GM12878 (cell line): Measurements from ENCODE around the gene SP1. TPM values are rescaled to one million over a fixed set of nuclear protein-coding genes. Genes with fewer than 3 reads are reported as not detected.
A peak's percentile ranks its signal among the peaks of the same experiment; 100 is the strongest.

Source experiments
- BACH1 ChIP-seq: fragments of 450-650 bp; IDR thresholded peaks from 2 replicates; pipeline ENCODE4 v1.6.1; 2017; ENCODE audit warnings: mild to moderate bottlenecking, borderline replicate concordance
- BCL11A ChIP-seq: IDR thresholded peaks from 2 replicates; pipeline ENCODE4 v1.6.1; 2011; ENCODE audit warnings: low read depth, low read length
- BHLHE40 ChIP-seq, 2 experiments: fragments of 450-650 bp in 1 of 2; IDR thresholded peaks; 2 replicates each; pipeline ENCODE4 v1.6.1; 2011 to 2017; ENCODE audit warnings: low read depth in 2 of 2, borderline replicate concordance in 1 of 2, improper control_type of control experiment in 1 of 2, low read length in 1 of 2, mild to moderate bottlenecking in 1 of 2
- BMI1 ChIP-seq: fragments of 450-650 bp; IDR thresholded peaks from 2 replicates; pipeline ENCODE4 v1.6.1; 2016; ENCODE audit warnings: mild to moderate bottlenecking, moderate library complexity, borderline replicate concordance
- CBFB ChIP-seq: IDR thresholded peaks from 2 replicates; pipeline ENCODE4 v1.6.1; 2016; ENCODE audit warnings: antibody characterized with exemption, low read depth
- CREM ChIP-seq: IDR thresholded peaks from 2 replicates; pipeline ENCODE4 v1.6.1; 2014; ENCODE audit warnings: antibody characterized with exemption, low read depth
- HCFC1 ChIP-seq: fragments of 150-350 bp; IDR thresholded peaks from 2 replicates; pipeline ENCODE4 v1.6.1; 2014; ENCODE audit warnings: low read length
- HDGF ChIP-seq: fragments of 450-650 bp; IDR thresholded peaks from 2 replicates; pipeline ENCODE4 v1.6.1; 2016; ENCODE audit warnings: antibody characterized with exemption
- JUNB ChIP-seq: IDR thresholded peaks from 2 replicates; pipeline ENCODE4 v1.6.1; 2016; ENCODE audit warnings: antibody characterized with exemption, mild to moderate bottlenecking
- KAT2A ChIP-seq: conservative IDR thresholded peaks from 2 replicates; pipeline ENCODE4 v1.6.1; 2011; ENCODE audit warnings: low read depth, low read length; ENCODE audit not compliant: control insufficient read depth
- LARP7 ChIP-seq: fragments of 450-650 bp; IDR thresholded peaks from 2 replicates; pipeline ENCODE4 v1.6.1; 2017; ENCODE audit warnings: mild to moderate bottlenecking
- MEF2B ChIP-seq: fragments of 450-650 bp; IDR thresholded peaks from 2 replicates; pipeline ENCODE4 v1.6.1; 2018; ENCODE audit warnings: mild to moderate bottlenecking, moderate library complexity; ENCODE audit not compliant: partially characterized antibody, poor library complexity, severe bottlenecking
- NR2F1 ChIP-seq: fragments of 450-650 bp; conservative IDR thresholded peaks from 2 replicates; pipeline ENCODE4 v1.6.1; 2017; ENCODE audit warnings: mild to moderate bottlenecking
- PRDM15 ChIP-seq: fragments of 450-650 bp; formaldehyde crosslinking; IDR thresholded peaks from 2 replicates; pipeline ENCODE4 v1.4.0; 2020; ENCODE audit warnings: mild to moderate bottlenecking, moderate library complexity
- SPI1 ChIP-seq: IDR thresholded peaks from 2 replicates; pipeline ENCODE4 v1.6.1; 2011; ENCODE audit warnings: low read depth, mild to moderate bottlenecking, low read length, moderate library complexity, borderline replicate concordance; ENCODE audit not compliant: insufficient read depth
- YY1 ChIP-seq: IDR thresholded peaks from 2 replicates; pipeline ENCODE4 v1.6.1; 2011; ENCODE audit warnings: low read depth, mild to moderate bottlenecking, low read length
- polyA plus RNA-seq, 11 experiments: library from polyadenylated mRNA; depleted of rRNA in 4 of 11; unstranded in 6 of 11; stranded (reverse) in 5 of 11; fragments of >200 nt; fragmentation: Nextera tagmentation in 4 of 11; fragmentation: Illumina TruSeq in 1 of 11; extraction: Ambion mirVana in 4 of 11; extraction: Trizol in 1 of 11; gene quantifications; 1 replicate in 1 of 11; 2 replicates in 10 of 11; pipeline versions ENCODE4 v1.2.1 to v1.2.3, GENCODE V29; 2011 to 2016; ENCODE audit warnings: inconsistent platforms in 2 of 11, missing spikeins in 2 of 11, low read depth in 1 of 11
- total RNA-seq, 4 experiments: library from RNA; depleted of rRNA in 3 of 4; stranded (reverse); fragments of >200 nt in 3 of 4; fragmentation: Illumina TruSeq in 1 of 4; extraction: Trizol in 1 of 4; gene quantifications; 2 replicates each; pipeline versions ENCODE4 v1.2.1 to v1.2.3, GENCODE V29; 2013 to 2021
- TF ChIP-seq, protein P1 (sequence below): fragments of 450-650 bp; formaldehyde crosslinking; IDR thresholded peaks from 2 replicates; pipeline ENCODE4 v1.5.0; 2022; ENCODE audit warnings: mild to moderate bottlenecking, missing genetic modification characterization
- TF ChIP-seq, protein P2 (sequence below): fragments of 450-650 bp; IDR thresholded peaks from 2 replicates; pipeline ENCODE4 v1.6.1; 2017; ENCODE audit warnings: mild to moderate bottlenecking, moderate library complexity
- TF ChIP-seq, protein P3 (sequence below): IDR thresholded peaks from 2 replicates; pipeline ENCODE4 v1.6.1; 2012; ENCODE audit warnings: low read depth, low read length, improper control_type of control experiment

The SP1 gene
- total and polyA plus RNA-seq, 10 of the 15 experiments (the other 5 are each of a cell fraction or from before 2014, with no cell fraction given) = 3.3 to 52.0 (median 25.2) TPM

DNA sequence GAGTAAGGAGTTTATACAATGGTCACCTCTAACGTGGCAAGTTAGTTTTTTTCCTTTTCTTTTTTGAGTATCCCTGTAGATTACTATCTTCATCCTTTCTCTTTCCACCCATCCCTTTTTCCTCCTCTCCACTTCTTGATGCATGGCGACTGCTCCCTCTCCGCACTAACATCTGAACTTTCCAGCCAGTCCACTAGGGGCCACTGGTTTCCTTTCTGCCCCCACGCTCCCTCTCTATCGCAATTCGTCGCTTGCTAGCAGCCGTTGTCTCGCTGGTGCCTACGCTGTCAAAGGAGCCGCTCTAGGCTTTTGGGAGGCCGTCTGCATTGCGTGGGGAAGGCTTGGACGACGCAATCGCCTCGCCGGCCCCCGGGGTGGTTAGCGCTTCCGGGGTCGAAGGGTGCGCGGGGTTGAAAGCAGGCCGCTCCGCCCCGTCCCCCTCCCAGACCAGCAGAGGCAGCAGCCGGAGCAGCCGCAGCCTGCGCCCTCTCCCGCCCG is 71.7 kb downstream of the SP1 start, which contains the start of gene PCBP2 (continued):
- no peak for TF ChIP-seq PRDM15
- TF ChIP-seq HDGF = peak; percentile 98
- peak; percentile 85; the same call in 1 of the 2 replicates for TF ChIP-seq BACH1
- TF ChIP-seq LARP7 = no peak
- TF ChIP-seq, protein P1, sequence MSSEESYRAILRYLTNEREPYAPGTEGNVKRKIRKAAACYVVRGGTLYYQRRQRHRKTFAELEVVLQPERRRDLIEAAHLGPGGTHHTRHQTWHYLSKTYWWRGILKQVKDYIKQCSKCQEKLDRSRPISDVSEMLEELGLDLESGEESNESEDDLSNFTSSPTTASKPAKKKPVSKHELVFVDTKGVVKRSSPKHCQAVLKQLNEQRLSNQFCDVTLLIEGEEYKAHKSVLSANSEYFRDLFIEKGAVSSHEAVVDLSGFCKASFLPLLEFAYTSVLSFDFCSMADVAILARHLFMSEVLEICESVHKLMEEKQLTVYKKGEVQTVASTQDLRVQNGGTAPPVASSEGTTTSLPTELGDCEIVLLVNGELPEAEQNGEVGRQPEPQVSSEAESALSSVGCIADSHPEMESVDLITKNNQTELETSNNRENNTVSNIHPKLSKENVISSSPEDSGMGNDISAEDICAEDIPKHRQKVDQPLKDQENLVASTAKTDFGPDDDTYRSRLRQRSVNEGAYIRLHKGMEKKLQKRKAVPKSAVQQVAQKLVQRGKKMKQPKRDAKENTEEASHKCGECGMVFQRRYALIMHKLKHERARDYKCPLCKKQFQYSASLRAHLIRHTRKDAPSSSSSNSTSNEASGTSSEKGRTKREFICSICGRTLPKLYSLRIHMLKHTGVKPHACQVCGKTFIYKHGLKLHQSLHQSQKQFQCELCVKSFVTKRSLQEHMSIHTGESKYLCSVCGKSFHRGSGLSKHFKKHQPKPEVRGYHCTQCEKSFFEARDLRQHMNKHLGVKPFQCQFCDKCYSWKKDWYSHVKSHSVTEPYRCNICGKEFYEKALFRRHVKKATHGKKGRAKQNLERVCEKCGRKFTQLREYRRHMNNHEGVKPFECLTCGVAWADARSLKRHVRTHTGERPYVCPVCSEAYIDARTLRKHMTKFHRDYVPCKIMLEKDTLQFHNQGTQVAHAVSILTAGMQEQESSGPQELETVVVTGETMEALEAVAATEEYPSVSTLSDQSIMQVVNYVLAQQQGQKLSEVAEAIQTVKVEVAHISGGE (CRISPR knock-in tag) = peak; percentile 38; the same call in 1 of the 2 replicates
- peak; percentile 87 for TF ChIP-seq HCFC1
- no peak for TF ChIP-seq SPI1
- TF ChIP-seq MEF2B = no peak
- TF ChIP-seq NR2F1 = no peak
- 0 out of 2 replicates have a peak, but pooled peaks have one; percentile 32 for TF ChIP-seq CBFB
- no peak for TF ChIP-seq BMI1
- TF ChIP-seq, protein P2, sequence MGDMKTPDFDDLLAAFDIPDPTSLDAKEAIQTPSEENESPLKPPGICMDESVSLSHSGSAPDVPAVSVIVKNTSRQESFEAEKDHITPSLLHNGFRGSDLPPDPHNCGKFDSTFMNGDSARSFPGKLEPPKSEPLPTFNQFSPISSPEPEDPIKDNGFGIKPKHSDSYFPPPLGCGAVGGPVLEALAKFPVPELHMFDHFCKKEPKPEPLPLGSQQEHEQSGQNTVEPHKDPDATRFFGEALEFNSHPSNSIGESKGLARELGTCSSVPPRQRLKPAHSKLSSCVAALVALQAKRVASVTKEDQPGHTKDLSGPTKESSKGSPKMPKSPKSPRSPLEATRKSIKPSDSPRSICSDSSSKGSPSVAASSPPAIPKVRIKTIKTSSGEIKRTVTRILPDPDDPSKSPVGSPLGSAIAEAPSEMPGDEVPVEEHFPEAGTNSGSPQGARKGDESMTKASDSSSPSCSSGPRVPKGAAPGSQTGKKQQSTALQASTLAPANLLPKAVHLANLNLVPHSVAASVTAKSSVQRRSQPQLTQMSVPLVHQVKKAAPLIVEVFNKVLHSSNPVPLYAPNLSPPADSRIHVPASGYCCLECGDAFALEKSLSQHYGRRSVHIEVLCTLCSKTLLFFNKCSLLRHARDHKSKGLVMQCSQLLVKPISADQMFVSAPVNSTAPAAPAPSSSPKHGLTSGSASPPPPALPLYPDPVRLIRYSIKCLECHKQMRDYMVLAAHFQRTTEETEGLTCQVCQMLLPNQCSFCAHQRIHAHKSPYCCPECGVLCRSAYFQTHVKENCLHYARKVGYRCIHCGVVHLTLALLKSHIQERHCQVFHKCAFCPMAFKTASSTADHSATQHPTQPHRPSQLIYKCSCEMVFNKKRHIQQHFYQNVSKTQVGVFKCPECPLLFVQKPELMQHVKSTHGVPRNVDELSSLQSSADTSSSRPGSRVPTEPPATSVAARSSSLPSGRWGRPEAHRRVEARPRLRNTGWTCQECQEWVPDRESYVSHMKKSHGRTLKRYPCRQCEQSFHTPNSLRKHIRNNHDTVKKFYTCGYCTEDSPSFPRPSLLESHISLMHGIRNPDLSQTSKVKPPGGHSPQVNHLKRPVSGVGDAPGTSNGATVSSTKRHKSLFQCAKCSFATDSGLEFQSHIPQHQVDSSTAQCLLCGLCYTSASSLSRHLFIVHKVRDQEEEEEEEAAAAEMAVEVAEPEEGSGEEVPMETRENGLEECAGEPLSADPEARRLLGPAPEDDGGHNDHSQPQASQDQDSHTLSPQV = 0 out of 2 replicates have a peak, but pooled peaks have one; percentile 41
- TF ChIP-seq BHLHE40 (IDR thresholded peaks at IDR 0.05; ENCODE audit: borderline replicate concordance in 1 of 2, low read depth in 2 of 2, low read length in 1 of 2) = peak; percentile 47 to 55; a peak in 2 of 4 replicates
- TF ChIP-seq YY1 = peak; percentile 86
- no peak for TF ChIP-seq KAT2A
- no peak; the same call in 1 of the 2 replicates for TF ChIP-seq JUNB
- peak; percentile 98 for TF ChIP-seq CREM
- TF ChIP-seq, protein P3, sequence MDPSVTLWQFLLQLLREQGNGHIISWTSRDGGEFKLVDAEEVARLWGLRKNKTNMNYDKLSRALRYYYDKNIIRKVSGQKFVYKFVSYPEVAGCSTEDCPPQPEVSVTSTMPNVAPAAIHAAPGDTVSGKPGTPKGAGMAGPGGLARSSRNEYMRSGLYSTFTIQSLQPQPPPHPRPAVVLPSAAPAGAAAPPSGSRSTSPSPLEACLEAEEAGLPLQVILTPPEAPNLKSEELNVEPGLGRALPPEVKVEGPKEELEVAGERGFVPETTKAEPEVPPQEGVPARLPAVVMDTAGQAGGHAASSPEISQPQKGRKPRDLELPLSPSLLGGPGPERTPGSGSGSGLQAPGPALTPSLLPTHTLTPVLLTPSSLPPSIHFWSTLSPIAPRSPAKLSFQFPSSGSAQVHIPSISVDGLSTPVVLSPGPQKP = peak; percentile 68
- no peak for TF ChIP-seq BCL11A
